ENCODE results near the gene XRN1.
"Not testable (repeated sequence)": the region's sequence is repeated elsewhere in the genome, so short reads cannot be mapped to it uniquely, and the experiment has no call there.

Gene XRN1

GRCh38 chr3:142353571-142353970, 94.3 kb downstream of the XRN1 start:
- no peaks in the 10 kb centered on the region for H3K27me3 ChIP-seq (ENCODE audit: insufficient read depth, poor library complexity, severe bottlenecking)
- no peak overlapping the region for H3K27ac ChIP-seq (replicated peaks)
- no peak overlapping the region for H3K4me3 ChIP-seq (replicated peaks; ENCODE audit: insufficient read depth, low read length)
- TF ChIP-seq POLR2AphosphoS5 (IDR thresholded peaks at IDR 0.05; ENCODE audit: low read depth) = no peak
- no peak for TF ChIP-seq CTCF (IDR thresholded peaks at IDR 0.05; ENCODE audit: insufficient read depth, low read length)
- TF ChIP-seq REST (IDR thresholded peaks at IDR 0.05; ENCODE audit: insufficient replicate concordance, low read depth) = no peak
- no peak for TF ChIP-seq GABPA (IDR thresholded peaks at IDR 0.05; ENCODE audit: low read depth)
- TF ChIP-seq SPI1 (IDR thresholded peaks at IDR 0.05; ENCODE audit: borderline replicate concordance, low read depth) = no peak
- DNase-seq (ENCODE audit: low read depth in 1 of 2, low spot score in 1 of 2) = no peak

GRCh38 chr3:142352698-142353097, 95.1 kb downstream of the XRN1 start:
- not testable (repeated sequence) for H3K27me3 ChIP-seq (ENCODE audit: insufficient read depth, poor library complexity, severe bottlenecking); H3K4me3 ChIP-seq (replicated peaks; ENCODE audit: insufficient read depth, low read length); H3K27ac ChIP-seq (replicated peaks); DNase-seq (ENCODE audit: low read depth in 1 of 2, low spot score in 1 of 2)

GRCh38 chr3:142348460-142348859, 99.4 kb downstream of the XRN1 start:
- Histone ChIP-seq H3K4me3 (replicated peaks; ENCODE audit: insufficient read depth, low read length) (no peak overlapping the region), H3K27me3 (ENCODE audit: insufficient read depth, poor library complexity, severe bottlenecking) (no peaks in the 10 kb centered on the region), H3K27ac (replicated peaks) (no peak overlapping the region)
- no peak for DNase-seq (ENCODE audit: low read depth in 1 of 2, low spot score in 1 of 2)
- no peak for TF ChIP-seq SPI1 (IDR thresholded peaks at IDR 0.05; ENCODE audit: borderline replicate concordance, low read depth)
- TF ChIP-seq REST (IDR thresholded peaks at IDR 0.05; ENCODE audit: insufficient replicate concordance, low read depth) = no peak
- no peak for TF ChIP-seq POLR2AphosphoS5 (IDR thresholded peaks at IDR 0.05; ENCODE audit: low read depth)
- TF ChIP-seq GABPA (IDR thresholded peaks at IDR 0.05; ENCODE audit: low read depth) = no peak
- TF ChIP-seq CTCF (IDR thresholded peaks at IDR 0.05; ENCODE audit: insufficient read depth, low read length) = no peak

GRCh38 chr3:142337994-142338393, 109.8 kb downstream of the XRN1 start:
- TF ChIP-seq SPI1 (IDR thresholded peaks at IDR 0.05; ENCODE audit: borderline replicate concordance, low read depth) (peak; percentile 93), CTCF (IDR thresholded peaks at IDR 0.05; ENCODE audit: insufficient read depth, low read length) (no peak)
- Histone ChIP-seq H3K4me3 (replicated peaks; ENCODE audit: insufficient read depth, low read length) (no peak overlapping the region), H3K27ac (replicated peaks) (peak overlapping the region; percentile 36)

More at GRCh38 chr3:142337994-142338393, 109.8 kb downstream of the XRN1 start:
- H3K27me3 ChIP-seq (ENCODE audit: insufficient read depth, poor library complexity, severe bottlenecking) = no peaks in the 10 kb centered on the region
- DNase-seq (ENCODE audit: low read depth in 1 of 2, low spot score in 1 of 2) = peak in 1 of 2 experiments; percentile 83

All from HL-60 (cell line).